IPS-20b (cell line): ENCODE results near the gene TUBGCP5.

ENCODE experiments used
- H3K27ac ChIP-seq: one replicate; pipeline ENCODE4 v1.5.1; 2013; ENCODE audit warnings: low read length
- H3K27me3 ChIP-seq: 2 replicates; pipeline ENCODE4 v1.6.1; 2013; ENCODE audit warnings: mild to moderate bottlenecking, low read length, inconsistent platforms; ENCODE audit not compliant: insufficient read depth
- H3K36me3 ChIP-seq: 2 replicates; pipeline ENCODE4 v1.6.1; 2013; ENCODE audit warnings: low read depth, mild to moderate bottlenecking, inconsistent platforms, low read length, moderate library complexity; ENCODE audit not compliant: insufficient read depth
- H3K4me1 ChIP-seq: 2 replicates; pipeline ENCODE4 v1.6.1; 2013; ENCODE audit warnings: mild to moderate bottlenecking, control low read depth, inconsistent platforms, low read length, moderate library complexity; ENCODE audit not compliant: insufficient read depth
- H3K4me3 ChIP-seq: 2 replicates; pipeline ENCODE4 v1.5.1; 2013; ENCODE audit warnings: mild to moderate bottlenecking, low read length, inconsistent platforms
- H3K9ac ChIP-seq: 2 replicates; pipeline ENCODE4 v1.6.1; 2013; ENCODE audit warnings: low read depth, mild to moderate bottlenecking, inconsistent platforms, low read length, moderate library complexity
- H3K9me3 ChIP-seq: 2 replicates; pipeline ENCODE4 v1.6.1; 2013; ENCODE audit warnings: mild to moderate bottlenecking, low read depth, low read length, inconsistent platforms; ENCODE audit not compliant: insufficient read depth

The TUBGCP5 gene

GRCh38 chr15:22969489-22969888, 69.9 kb downstream of the TUBGCP5 start:
- no peaks in the 10 kb centered on the region for H3K9me3 ChIP-seq
- no peaks in the 10 kb centered on the region for H3K36me3 ChIP-seq
- no peak overlapping the region for H3K9ac ChIP-seq
- H3K4me1 ChIP-seq, result peaks cover 8% of the 10 kb centered on the region
- H3K27ac ChIP-seq, result no peak overlapping the region
- H3K27me3 ChIP-seq, result no peaks in the 10 kb centered on the region
- H3K4me3 ChIP-seq, result no peak overlapping the region

DNA sequence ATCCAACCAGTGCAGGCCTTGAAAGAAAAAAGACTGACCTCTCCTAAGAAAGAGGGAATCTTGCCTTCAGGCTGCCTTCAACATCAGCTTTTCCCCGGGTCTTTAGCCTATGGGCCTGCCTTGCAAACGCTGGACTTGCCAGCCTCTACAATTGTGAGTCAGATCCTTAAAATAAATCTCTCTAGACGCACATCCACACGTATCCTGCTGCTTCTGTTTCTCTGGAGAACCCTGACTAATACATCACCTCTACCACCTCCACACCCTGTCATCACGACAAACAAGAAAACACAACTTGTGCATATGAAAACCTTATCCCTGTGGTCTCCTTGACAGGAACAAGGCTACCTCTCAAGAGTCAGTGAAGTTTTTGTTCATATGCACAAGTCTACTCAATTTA, 71.0 kb downstream of the TUBGCP5 start:
- Histone ChIP-seq H3K4me3 (no peak overlapping the region), H3K27me3 (no peaks in the 10 kb centered on the region), H3K9me3 (no peaks in the 10 kb centered on the region), H3K36me3 (no peaks in the 10 kb centered on the region), H3K9ac (no peak overlapping the region), H3K27ac (no peak overlapping the region), H3K4me1 (peaks cover 8% of the 10 kb centered on the region)

DNA sequence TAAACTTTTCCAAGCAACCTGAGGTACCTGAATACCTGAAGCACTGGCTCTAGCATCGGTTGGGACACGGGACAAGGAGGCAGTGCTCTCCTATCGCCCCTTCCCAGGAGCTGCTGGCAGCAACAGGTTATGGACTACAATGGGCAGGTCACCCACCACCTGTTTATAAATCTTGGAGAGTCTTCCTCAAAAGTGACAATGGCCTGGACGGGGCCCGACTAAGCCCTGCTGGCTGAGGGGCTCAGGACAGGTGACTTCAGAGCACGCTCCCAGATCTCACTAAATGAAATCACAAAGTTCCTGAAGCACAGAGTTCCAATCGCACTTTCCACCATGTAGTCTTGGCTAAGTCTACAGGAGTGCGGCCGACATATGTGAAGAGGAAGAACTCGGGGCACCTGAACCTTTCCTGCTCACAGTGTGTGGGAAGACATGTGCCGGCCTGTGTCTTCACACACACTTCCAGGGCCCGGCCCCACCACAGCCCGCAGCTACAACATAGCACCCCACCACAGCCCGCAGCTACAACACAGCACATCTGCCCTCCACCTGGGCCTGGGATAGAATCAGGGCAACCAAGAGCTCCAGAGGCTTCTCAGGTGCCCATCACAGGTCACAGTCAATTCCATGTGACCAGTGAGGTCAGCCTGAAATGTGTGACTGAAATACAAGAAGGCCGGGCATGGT, 72.1 kb downstream of the TUBGCP5 start:
- no peaks in the 10 kb centered on the region for H3K27me3 ChIP-seq
- no peak overlapping the region for H3K9ac ChIP-seq
- no peak overlapping the region for H3K4me3 ChIP-seq
- H3K9me3 ChIP-seq, result no peaks in the 10 kb centered on the region
- H3K4me1 ChIP-seq, result peaks cover 8% of the 10 kb centered on the region
- H3K36me3 ChIP-seq, result no peaks in the 10 kb centered on the region; the same call in 1 of the 2 replicates
- H3K27ac ChIP-seq, result no peak overlapping the region

DNA sequence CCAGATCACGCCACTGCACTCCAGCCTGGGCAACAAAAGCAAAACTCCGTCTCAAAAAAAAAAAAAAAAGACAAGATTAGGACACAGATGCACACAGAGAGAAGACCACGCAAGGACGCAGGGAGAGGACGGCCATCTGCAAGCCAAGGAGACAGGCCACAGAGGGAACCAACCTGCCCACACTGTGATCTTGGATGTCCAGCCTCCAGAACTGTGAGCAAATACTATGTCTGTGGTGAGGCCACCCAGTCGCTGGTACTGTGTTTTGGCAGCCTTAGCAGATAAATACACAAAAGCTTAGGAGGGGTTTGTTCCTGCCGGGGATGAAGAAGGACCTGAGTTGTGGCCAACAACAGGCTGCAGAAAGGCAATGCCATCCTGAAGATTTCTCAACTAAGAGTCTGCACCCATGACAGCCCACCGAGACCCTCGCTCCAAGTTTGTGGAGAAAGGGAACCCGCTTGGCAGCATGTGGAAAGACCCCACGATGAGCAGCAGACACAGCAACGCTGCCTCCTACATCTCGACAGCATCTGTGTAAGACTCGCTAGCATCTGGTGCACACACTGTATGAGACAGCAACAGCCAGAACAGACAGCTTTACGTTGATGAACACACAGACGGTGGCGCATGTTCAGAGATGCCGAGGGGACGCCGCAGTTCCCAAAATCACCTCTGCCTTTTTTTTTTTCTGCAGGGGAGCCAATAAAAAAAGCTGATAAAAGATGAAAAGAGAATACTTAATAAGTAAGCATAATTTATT, 72.9 kb downstream of the TUBGCP5 start:
- Histone ChIP-seq H3K36me3 (no peaks in the 10 kb centered on the region; the same call in 1 of the 2 replicates), H3K9me3 (no peaks in the 10 kb centered on the region), H3K4me3 (no peak overlapping the region), H3K27ac (no peak overlapping the region), H3K9ac (no peak overlapping the region), H3K4me1 (peaks cover 8% of the 10 kb centered on the region), H3K27me3 (no peaks in the 10 kb centered on the region)

DNA sequence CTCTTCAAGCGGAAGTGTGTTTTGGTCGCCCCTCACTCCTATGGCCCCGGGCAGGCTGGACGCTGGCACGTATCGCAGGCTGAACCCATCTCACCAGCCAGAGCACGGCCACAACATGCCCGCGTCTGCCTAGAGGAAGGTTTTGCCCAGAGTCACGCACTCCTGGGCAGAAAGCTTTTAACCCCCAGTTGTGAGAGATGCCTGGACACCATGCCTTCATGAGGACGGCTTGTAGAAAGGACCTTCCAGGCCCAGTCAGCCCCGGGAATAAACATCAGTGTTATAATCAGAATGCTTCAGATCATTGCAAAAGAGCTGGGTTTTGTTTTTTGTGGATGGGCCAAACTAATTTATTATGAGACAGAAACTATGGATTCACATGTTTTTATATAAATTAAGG, 75.7 kb downstream of the TUBGCP5 start:
- Histone ChIP-seq H3K9me3 (no peaks in the 10 kb centered on the region), H3K4me1 (peaks cover under 1% of the 10 kb centered on the region; the same call in 1 of the 2 replicates), H3K27me3 (no peaks in the 10 kb centered on the region), H3K27ac (no peak overlapping the region), H3K36me3 (no peaks in the 10 kb centered on the region; the same call in 1 of the 2 replicates), H3K4me3 (no peak overlapping the region), H3K9ac (no peak overlapping the region)

DNA sequence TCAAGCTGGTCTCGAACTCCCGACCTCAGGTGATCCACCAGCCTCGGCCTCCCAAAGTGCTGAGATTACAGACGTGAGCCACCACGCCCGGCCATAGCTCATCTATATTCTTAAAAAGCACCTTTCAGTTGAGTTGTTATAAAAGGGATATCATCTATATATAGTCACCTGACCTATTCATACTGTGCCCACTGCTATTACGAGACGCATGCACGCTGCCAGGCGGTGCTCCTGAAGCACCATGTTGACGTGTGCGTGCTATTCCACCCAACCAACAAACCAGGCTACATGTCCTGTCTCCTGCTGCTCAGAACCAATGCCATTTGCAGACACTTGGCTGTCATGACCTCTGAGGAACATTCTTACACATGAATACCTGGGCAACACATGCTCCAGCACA, 76.8 kb downstream of the TUBGCP5 start:
- Histone ChIP-seq H3K27ac (no peak overlapping the region), H3K36me3 (no peaks in the 10 kb centered on the region; the same call in 1 of the 2 replicates), H3K9me3 (no peaks in the 10 kb centered on the region), H3K4me1 (no peaks in the 10 kb centered on the region), H3K27me3 (no peaks in the 10 kb centered on the region), H3K9ac (no peak overlapping the region), H3K4me3 (no peak overlapping the region)

DNA sequence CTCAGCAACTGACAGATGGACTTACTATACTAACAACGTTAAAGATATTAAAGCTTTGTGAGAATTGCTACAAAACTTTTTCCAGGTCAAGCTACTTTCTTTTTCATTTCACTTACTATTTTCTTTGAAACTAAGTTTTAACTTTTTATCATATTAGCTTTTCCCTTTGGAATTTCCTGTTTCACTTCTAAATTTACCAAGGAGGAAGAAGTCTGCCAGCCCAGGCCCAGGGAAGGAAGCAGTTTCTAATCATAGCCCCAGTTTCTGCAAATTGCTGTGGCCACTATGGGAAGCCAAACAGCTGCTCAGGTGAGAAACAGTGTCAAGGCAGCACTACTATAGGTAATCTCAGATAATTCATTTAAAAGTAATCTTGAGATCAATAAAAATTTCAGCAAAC, 77.6 kb downstream of the TUBGCP5 start:
- no peaks in the 10 kb centered on the region for H3K9me3 ChIP-seq
- H3K27me3 ChIP-seq, result no peaks in the 10 kb centered on the region
- H3K4me3 ChIP-seq, result no peak overlapping the region
- H3K4me1 ChIP-seq, result no peaks in the 10 kb centered on the region
- no peaks in the 10 kb centered on the region; the same call in 1 of the 2 replicates for H3K36me3 ChIP-seq
- H3K27ac ChIP-seq, result no peak overlapping the region
- H3K9ac ChIP-seq, result no peak overlapping the region

- no peak overlapping the region for H3K9ac ChIP-seq
- H3K9me3 ChIP-seq, result no peaks in the 10 kb centered on the region
- peaks cover 4% of the 10 kb centered on the region for H3K27me3 ChIP-seq
- H3K4me3 ChIP-seq, result no peak overlapping the region
- no peaks in the 10 kb centered on the region for H3K4me1 ChIP-seq
- H3K36me3 ChIP-seq, result no peaks in the 10 kb centered on the region; the same call in 1 of the 2 replicates
- no peak overlapping the region for H3K27ac ChIP-seq
Observed at GRCh38 chr15:22960556-22960955, 78.8 kb downstream of the TUBGCP5 start.

GRCh38 chr15:22960126-22960525, 79.2 kb downstream of the TUBGCP5 start:
- H3K9ac ChIP-seq, result no peak overlapping the region

DNA sequence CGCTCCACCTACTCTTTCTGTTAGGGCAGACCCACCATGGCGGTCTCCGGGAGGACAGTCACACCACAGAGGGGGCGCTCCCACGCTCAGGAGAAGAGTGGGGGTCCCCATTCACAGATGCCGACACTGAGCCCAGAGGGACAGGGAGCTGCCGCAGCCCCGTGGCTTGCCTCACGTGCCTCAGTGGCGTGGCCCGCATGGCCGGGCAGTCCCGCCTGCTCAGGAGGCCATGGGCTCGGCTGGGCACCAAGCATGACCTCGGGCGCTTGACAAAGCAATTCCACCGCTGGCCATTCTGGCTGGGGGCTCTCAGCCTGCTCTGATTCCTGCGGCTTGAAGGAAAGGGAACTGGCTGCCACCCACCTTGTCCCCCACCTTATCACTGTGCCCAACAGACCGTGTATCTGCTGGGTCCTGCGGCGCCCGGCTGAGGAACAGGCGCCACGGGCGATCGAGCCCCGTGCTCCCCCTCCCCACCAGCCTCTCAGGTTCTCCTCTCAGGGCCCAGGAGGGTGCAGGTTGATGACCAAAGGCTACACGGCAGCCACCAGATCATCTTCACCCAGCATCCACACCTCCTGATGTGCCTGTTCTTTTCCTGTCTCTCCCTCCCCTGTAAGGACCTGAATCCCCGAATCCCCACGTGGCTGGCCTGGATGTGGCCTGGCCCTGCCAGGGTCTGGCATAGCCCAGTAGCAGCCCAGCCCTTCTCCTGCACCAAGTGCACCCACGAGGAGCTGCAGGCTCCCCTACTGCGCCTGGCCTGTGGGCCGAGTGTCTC, 79.9 kb downstream of the TUBGCP5 start:
- no peaks in the 10 kb centered on the region for H3K4me1 ChIP-seq
- no peak overlapping the region for H3K27ac ChIP-seq
- H3K9me3 ChIP-seq, result no peaks in the 10 kb centered on the region
- H3K27me3 ChIP-seq, result peaks cover 14% of the 10 kb centered on the region
- no peak overlapping the region for H3K4me3 ChIP-seq
- no peak overlapping the region for H3K9ac ChIP-seq
- H3K36me3 ChIP-seq, result no peaks in the 10 kb centered on the region; the same call in 1 of the 2 replicates

More at GRCh38 chr15:22960126-22960525, 79.2 kb downstream of the TUBGCP5 start:
- peaks cover 8% of the 10 kb centered on the region for H3K27me3 ChIP-seq
- H3K4me3 ChIP-seq, result no peak overlapping the region
- no peak overlapping the region for H3K27ac ChIP-seq
- H3K4me1 ChIP-seq, result no peaks in the 10 kb centered on the region
- H3K9me3 ChIP-seq, result no peaks in the 10 kb centered on the region
- no peaks in the 10 kb centered on the region; the same call in 1 of the 2 replicates for H3K36me3 ChIP-seq

- Histone ChIP-seq H3K9ac (no peak overlapping the region), H3K4me1 (no peaks in the 10 kb centered on the region), H3K4me3 (no peak overlapping the region), H3K9me3 (no peaks in the 10 kb centered on the region), H3K27ac (no peak overlapping the region), H3K27me3 (peaks cover 22% of the 10 kb centered on the region), H3K36me3 (no peaks in the 10 kb centered on the region; the same call in 1 of the 2 replicates)
Observed at GRCh38 chr15:22958487-22959280, 80.7 kb downstream of the TUBGCP5 start.
